Measurements from ENCODE around the gene TAF13. TPM values are rescaled to one million over a fixed set of nuclear protein-coding genes. Genes with fewer than 3 reads are reported as not detected.
A peak's percentile ranks its signal among the peaks of the same experiment; 100 is the strongest.
"Not testable (repeated sequence)": the region's sequence is repeated elsewhere in the genome, so short reads cannot be mapped to it uniquely, and the experiment has no call there.

The TAF13 gene
- polyA plus RNA-seq, 1 donor from 2014 or later = 2.7 TPM

DNA sequence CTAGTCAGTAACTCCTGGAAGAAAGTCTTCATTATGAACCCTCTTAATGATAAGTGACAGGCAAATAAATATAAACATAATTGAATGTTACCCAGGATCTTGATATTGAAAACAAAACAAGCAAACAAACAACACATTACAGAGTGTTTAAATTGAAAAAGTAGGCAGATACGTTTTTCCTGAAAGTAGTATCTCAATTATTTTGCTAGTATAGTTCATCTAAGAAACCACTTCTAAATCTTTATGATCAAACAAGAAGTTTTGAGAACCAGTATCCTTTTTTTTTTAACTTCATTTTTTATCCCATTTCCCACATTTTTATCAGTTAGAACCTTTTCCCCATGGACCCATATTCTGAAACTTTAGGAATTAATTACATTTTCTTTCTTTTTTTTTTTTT is 30.2 kb downstream of the TAF13 start:
- H3K4me1 Mint-ChIP-seq = peaks cover 5 to 11% (median 6%) of the 10 kb centered on the region in 3 donors
- no peak overlapping the region for H3K27ac Mint-ChIP-seq
- H3K4me3 Mint-ChIP-seq = peak overlapping the region in 1 of 4 donors; percentile 46
- H3K27me3 Mint-ChIP-seq = peaks cover 2% of the 10 kb centered on the region
- H3K9me3 Mint-ChIP-seq = no peaks in the 10 kb centered on the region
- no peaks in the 10 kb centered on the region for H3K36me3 Mint-ChIP-seq

DNA sequence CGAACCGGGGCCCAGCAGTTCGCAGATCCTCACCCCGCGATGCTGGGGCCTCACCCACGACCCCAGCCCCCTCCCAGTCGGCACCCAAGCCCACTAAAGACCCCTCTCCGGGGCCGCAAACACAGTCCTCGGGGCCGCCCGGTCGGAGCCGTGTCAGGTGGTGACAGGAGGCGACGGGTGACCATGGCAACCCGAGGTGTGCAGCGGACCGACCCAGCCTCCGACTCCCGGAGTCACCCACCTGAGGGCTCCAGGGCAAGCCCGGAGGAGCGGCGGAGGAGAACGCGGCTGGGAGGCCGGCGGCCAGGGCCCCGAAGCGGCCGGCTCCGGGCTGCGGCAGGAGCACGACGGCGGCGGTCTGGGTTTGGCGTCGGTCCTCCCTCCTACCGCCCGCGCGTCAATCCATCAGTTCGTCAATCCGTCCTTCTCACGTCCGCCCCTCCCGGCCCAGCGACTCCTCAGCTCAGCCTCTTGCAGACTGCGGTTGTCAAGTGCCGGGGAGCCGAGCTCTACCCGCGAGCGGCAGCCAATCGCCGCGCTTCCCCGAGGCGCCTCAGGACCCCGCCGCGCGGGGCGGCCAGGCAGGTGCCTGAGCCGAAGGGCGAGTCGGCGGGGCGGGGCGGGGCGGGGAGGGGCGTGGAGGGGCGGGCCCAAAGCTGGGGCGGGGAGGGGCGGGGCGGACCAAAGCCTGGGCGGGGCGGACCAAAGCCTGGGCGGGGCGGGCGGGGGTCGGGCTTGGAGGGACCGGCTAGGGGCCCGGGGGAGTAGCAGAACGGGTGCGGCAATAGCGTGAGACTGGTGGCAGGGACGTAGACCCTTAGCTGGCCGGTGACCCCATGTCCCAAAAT is 34.0 kb downstream of the TAF13 start, which contains the start of gene WDR47:
Gene WDR47 (minus strand): TSS at position 482 of the 848 bp plus-strand sequence. CDS start 18,590 bp downstream, outside the sequence.
- Mint-ChIP-seq H3K9me3 (no peaks in the 10 kb centered on the region), H3K4me3 (peak within 1 kb of the TSS; percentile 88 to 98 (median 93)), H3K27me3 (no peaks in the 10 kb centered on the region), H3K4me1 (peaks cover 9 to 20% (median 11%) of the 10 kb centered on the region in 3 donors), H3K27ac (peak within 1 kb of the TSS; percentile 84 to 97 (median 87)), H3K36me3 (no peaks in the 10 kb centered on the region)

DNA sequence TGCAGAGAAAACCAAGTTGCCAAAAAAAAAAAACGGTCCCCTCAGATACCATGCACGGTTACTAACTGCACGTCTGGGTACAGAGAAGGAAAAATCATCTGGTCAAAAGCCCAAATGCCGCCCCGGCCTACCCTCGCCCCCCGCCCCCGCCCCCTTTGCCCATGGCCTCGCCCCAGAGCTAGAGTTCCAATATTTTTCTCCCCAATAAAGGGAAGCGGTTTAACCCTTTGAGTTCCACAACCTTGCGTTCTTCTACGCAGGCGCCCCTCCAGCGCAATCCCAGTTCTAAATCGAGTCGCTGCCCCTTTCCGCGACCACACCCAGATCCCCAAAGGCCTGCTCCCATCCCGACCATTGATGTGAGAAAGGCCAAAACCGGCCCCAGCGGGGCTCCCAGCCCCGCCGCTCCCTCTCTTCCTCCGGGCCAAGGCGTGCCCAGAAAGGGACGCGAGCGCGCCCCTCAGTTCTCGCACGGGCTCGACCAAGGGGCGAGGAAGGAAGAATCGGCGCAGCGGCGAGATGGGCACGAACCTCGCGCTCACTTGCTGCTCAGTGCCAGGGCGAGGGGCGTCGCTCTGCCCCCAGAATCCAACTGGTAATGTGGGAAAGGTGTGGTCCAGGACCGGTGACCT is 34.7 kb downstream of the TAF13 start:
- H3K4me1 Mint-ChIP-seq = peaks cover 9 to 20% (median 11%) of the 10 kb centered on the region in 3 donors
- peak overlapping the region; percentile 84 to 97 (median 87) for H3K27ac Mint-ChIP-seq
- H3K9me3 Mint-ChIP-seq = no peaks in the 10 kb centered on the region
- H3K36me3 Mint-ChIP-seq = no peaks in the 10 kb centered on the region
- peak overlapping the region; percentile 88 to 98 (median 93) for H3K4me3 Mint-ChIP-seq
- H3K27me3 Mint-ChIP-seq = no peaks in the 10 kb centered on the region

- H3K27me3 Mint-ChIP-seq = no peaks in the 10 kb centered on the region
- H3K9me3 Mint-ChIP-seq = no peaks in the 10 kb centered on the region
- no peaks in the 10 kb centered on the region for H3K36me3 Mint-ChIP-seq
- peaks cover 9 to 20% (median 11%) of the 10 kb centered on the region in 3 donors for H3K4me1 Mint-ChIP-seq
- H3K4me3 Mint-ChIP-seq = peak overlapping the region; percentile 88 to 98 (median 93)
- peak overlapping the region; percentile 84 to 97 (median 87) for H3K27ac Mint-ChIP-seq
Observed at GRCh38 chr1:109040627-109040988, 35.2 kb downstream of the TAF13 start.

DNA sequence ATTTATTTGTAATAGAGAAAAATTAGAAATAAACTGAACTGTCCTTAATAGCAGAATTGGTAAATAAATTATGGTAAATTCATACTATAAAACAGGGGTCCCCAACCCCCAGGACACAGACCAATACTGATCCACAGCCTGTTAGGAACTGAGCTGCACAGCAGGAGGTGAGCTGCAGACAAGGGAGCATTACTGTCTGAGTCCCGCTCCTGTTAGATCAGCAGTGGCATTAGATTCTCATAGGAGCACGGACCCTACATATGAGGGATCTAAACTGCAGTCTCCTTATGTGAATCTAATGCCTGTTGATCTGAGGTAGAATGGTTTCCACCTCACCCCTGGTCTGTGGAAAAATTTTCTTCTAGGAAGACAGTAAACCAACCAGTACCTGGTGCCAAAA is 41.4 kb downstream of the TAF13 start:
- H3K4me3 Mint-ChIP-seq = no peak overlapping the region
- no peaks in the 10 kb centered on the region for H3K27me3 Mint-ChIP-seq
- peaks cover 1% of the 10 kb centered on the region for H3K36me3 Mint-ChIP-seq
- H3K9me3 Mint-ChIP-seq = no peaks in the 10 kb centered on the region
- peak overlapping the region in 1 of 3 donors; percentile 32 for H3K27ac Mint-ChIP-seq
- peaks cover 0 to 1% (median 0%) of the 10 kb centered on the region in 3 donors for H3K4me1 Mint-ChIP-seq

GRCh38 chr1:109029493-109029892 is 46.3 kb downstream of the TAF13 start:
- not testable (repeated sequence) for H3K27ac Mint-ChIP-seq, H3K4me3 Mint-ChIP-seq, H3K36me3 Mint-ChIP-seq, H3K27me3 Mint-ChIP-seq, H3K9me3 Mint-ChIP-seq, H3K4me1 Mint-ChIP-seq

DNA sequence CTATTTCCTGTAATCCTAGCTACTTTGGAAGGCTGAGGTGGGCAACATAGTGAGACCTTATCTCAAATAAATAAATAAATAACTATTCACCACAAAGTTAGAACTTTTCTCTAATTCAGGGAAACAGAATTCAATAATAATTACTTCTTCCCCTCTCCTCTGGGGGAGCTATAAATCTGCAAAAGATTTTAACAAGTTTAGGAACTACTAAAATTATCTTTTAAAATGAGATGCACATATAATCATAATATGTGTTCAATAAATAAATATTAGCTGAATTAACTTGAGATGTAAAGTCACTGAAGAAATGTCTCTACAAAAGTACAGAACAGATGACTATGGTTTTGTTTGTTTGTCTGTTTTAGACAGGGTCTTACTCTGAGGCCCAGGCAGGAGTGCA is 48.0 kb downstream of the TAF13 start:
- Mint-ChIP-seq H3K27me3 (no peaks in the 10 kb centered on the region), H3K4me3 (no peak overlapping the region), H3K4me1 (peaks cover 0 to 3% (median 2%) of the 10 kb centered on the region in 3 donors), H3K9me3 (no peaks in the 10 kb centered on the region), H3K27ac (no peak overlapping the region), H3K36me3 (no peaks in the 10 kb centered on the region)

GRCh38 chr1:109025694-109026093 is 50.1 kb downstream of the TAF13 start:
- H3K27me3 Mint-ChIP-seq = no peaks in the 10 kb centered on the region
- no peak overlapping the region for H3K4me3 Mint-ChIP-seq
- H3K9me3 Mint-ChIP-seq = no peaks in the 10 kb centered on the region
- no peak overlapping the region for H3K27ac Mint-ChIP-seq
- peaks cover 0 to 3% (median 2%) of the 10 kb centered on the region in 3 donors for H3K4me1 Mint-ChIP-seq
- H3K36me3 Mint-ChIP-seq = no peaks in the 10 kb centered on the region

DNA sequence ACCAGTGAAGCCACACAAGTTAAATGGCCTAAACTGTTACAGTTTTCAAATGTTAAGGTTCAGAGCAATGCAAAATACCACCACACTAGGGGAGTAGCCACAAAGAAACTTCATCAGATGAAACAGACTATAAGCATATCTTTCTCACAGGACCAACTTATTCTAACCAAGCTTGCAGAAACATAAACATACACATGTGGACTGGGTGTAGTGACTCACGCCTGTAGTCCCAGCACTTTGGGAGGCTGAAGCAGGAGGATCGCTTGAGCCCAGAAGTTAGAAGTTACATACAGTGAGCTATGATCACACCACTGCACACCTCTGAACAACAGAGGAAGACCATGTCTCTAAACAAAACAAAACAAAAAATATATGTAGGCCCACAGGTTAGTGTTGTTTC is 51.2 kb downstream of the TAF13 start:
- no peaks in the 10 kb centered on the region for H3K27me3 Mint-ChIP-seq

DNA sequence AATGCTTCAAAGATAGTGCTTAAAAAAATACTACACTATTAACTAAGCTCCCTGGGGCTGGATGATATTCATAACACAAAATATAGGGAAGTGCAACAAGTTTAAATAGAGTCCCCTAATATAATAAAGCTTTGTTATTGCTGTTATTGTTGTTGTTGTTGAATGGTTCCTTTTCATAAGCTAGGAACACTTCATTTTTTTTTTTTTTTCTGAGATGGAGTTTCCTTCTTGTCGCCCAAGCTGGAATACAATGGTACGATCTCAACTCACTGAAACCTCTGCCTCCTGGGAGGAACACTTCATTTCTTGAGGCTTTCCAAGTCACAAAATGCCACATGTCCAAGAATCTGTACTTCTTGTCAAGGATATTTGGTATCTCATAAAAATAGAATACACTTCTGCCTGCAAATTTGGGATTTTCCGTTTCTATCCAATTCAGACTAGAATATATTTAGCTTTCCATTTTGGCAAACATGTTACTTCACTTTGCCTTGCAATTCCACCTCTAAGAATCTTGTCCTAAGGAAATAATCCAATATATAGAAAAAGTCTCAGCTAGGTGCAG is 55.0 kb downstream of the TAF13 start:
- Mint-ChIP-seq H3K27ac (no peak overlapping the region), H3K4me1 (peaks cover 0 to 3% (median 2%) of the 10 kb centered on the region in 3 donors), H3K4me3 (no peak overlapping the region), H3K36me3 (peaks cover 14% of the 10 kb centered on the region), H3K27me3 (no peaks in the 10 kb centered on the region), H3K9me3 (peaks cover 0 to 4% (median 3%) of the 10 kb centered on the region in 3 donors)

More for the DNA sequence above, 51.2 kb downstream of the TAF13 start:
- Mint-ChIP-seq H3K4me3 (no peak overlapping the region), H3K36me3 (peaks cover 3% of the 10 kb centered on the region), H3K4me1 (peaks cover 0 to 3% (median 2%) of the 10 kb centered on the region in 3 donors), H3K9me3 (no peaks in the 10 kb centered on the region), H3K27ac (no peak overlapping the region)

- not testable (repeated sequence) for H3K9me3 Mint-ChIP-seq, H3K4me3 Mint-ChIP-seq, H3K27me3 Mint-ChIP-seq, H3K27ac Mint-ChIP-seq, H3K4me1 Mint-ChIP-seq
- H3K36me3 Mint-ChIP-seq = peaks cover 14% of the 10 kb centered on the region
Observed at GRCh38 chr1:109017719-109018118, 58.1 kb downstream of the TAF13 start.

- H3K9me3 Mint-ChIP-seq = peaks cover 0 to 4% (median 3%) of the 10 kb centered on the region in 3 donors
- H3K4me1 Mint-ChIP-seq = no peaks in the 10 kb centered on the region
- H3K36me3 Mint-ChIP-seq = peaks cover 14% of the 10 kb centered on the region
- no peak overlapping the region for H3K4me3 Mint-ChIP-seq
- peak overlapping the region in 1 of 3 donors; percentile 74 for H3K27ac Mint-ChIP-seq
- no peaks in the 10 kb centered on the region for H3K27me3 Mint-ChIP-seq
Observed at GRCh38 chr1:109017134-109017533, 58.7 kb downstream of the TAF13 start.

Data from IgD-negative memory B cell (primary cell).